ENCODE data around the gene TMED5. TPM values are rescaled to one million over a fixed set of nuclear protein-coding genes. Genes with fewer than 3 reads are reported as not detected.

TMED5 gene
- total and polyA plus RNA-seq, 5 donors from 2014 or later = 30.6 to 52.4 (median 33.7) TPM

GRCh38 chr1:93206567-93206954, 26.3 kb upstream of the TMED5 start:
- no peak overlapping the region for H3K27ac Mint-ChIP-seq
- DNase-seq (no peak), ATAC-seq (ENCODE audit: low read depth in 2 of 2) (no peak)
- no peaks in the 10 kb centered on the region for H3K27me3 ChIP-seq (ENCODE audit: control insufficient read depth, insufficient read depth, low read length)
- H3K9me3 Mint-ChIP-seq = no peaks in the 10 kb centered on the region
- no peak overlapping the region for H3K27ac ChIP-seq (ENCODE audit: insufficient read depth, low read length, poor library complexity, severe bottlenecking)
- H3K4me3 ChIP-seq (ENCODE audit: low read depth, low read length) = no peak overlapping the region
- peaks cover 15% of the 10 kb centered on the region for H3K36me3 Mint-ChIP-seq
- H3K9me3 ChIP-seq (ENCODE audit: control insufficient read depth in 2 of 2, low read length in 2 of 2) = no peaks in the 10 kb centered on the region
- H3K4me3 Mint-ChIP-seq = no peak overlapping the region
- no peaks in the 10 kb centered on the region for H3K4me1 ChIP-seq (ENCODE audit: control insufficient read depth, insufficient read depth, low read length, poor library complexity, severe bottlenecking)
- no peaks in the 10 kb centered on the region for H3K27me3 Mint-ChIP-seq
- H3K36me3 ChIP-seq (ENCODE audit: control insufficient read depth, insufficient read depth, low read length) = peaks cover 6% of the 10 kb centered on the region
- no peaks in the 10 kb centered on the region for H3K4me1 Mint-ChIP-seq

GRCh38 chr1:93205892-93206566, 25.8 kb upstream of the TMED5 start:
- Mint-ChIP-seq H3K4me3 (no peak overlapping the region), H3K4me1 (no peaks in the 10 kb centered on the region), H3K27me3 (no peaks in the 10 kb centered on the region), H3K9me3 (no peaks in the 10 kb centered on the region), H3K27ac (no peak overlapping the region), H3K36me3 (peaks cover 15% of the 10 kb centered on the region)
- ATAC-seq (ENCODE audit: low read depth in 2 of 2) (no peak), DNase-seq (no peak)
- H3K9me3 ChIP-seq (ENCODE audit: control insufficient read depth in 2 of 2, low read length in 2 of 2) = no peaks in the 10 kb centered on the region
- no peak overlapping the region for H3K27ac ChIP-seq (ENCODE audit: insufficient read depth, low read length, poor library complexity, severe bottlenecking)
- no peak overlapping the region for H3K4me3 ChIP-seq (ENCODE audit: low read depth, low read length)
- H3K36me3 ChIP-seq (ENCODE audit: control insufficient read depth, insufficient read depth, low read length) = peaks cover 6% of the 10 kb centered on the region
- no peaks in the 10 kb centered on the region for H3K4me1 ChIP-seq (ENCODE audit: control insufficient read depth, insufficient read depth, low read length, poor library complexity, severe bottlenecking)
- H3K27me3 ChIP-seq (ENCODE audit: control insufficient read depth, insufficient read depth, low read length) = no peaks in the 10 kb centered on the region

- peaks cover 0 to 4% (median 2%) of the 10 kb centered on the region in 4 donors for H3K4me1 Mint-ChIP-seq
- no peak for ATAC-seq (ENCODE audit: low read depth in 2 of 2)
Measured at GRCh38 chr1:93200714-93201113, 20.5 kb upstream of the TMED5 start.

GRCh38 chr1:93200086-93200620, 19.9 kb upstream of the TMED5 start:
- Mint-ChIP-seq H3K27ac (no peak overlapping the region), H3K9me3 (no peaks in the 10 kb centered on the region), H3K27me3 (no peaks in the 10 kb centered on the region), H3K36me3 (peaks cover 15% of the 10 kb centered on the region), H3K4me3 (no peak overlapping the region), H3K4me1 (peaks cover 0 to 4% (median 2%) of the 10 kb centered on the region in 4 donors)
- ATAC-seq (ENCODE audit: low read depth in 2 of 2) = no peak
- H3K4me1 ChIP-seq (ENCODE audit: control insufficient read depth, insufficient read depth, low read length, poor library complexity, severe bottlenecking) = no peaks in the 10 kb centered on the region
- DNase-seq = no peak
- H3K9me3 ChIP-seq (ENCODE audit: control insufficient read depth in 2 of 2, low read length in 2 of 2) = no peaks in the 10 kb centered on the region
- H3K27ac ChIP-seq (ENCODE audit: insufficient read depth, low read length, poor library complexity, severe bottlenecking) = no peak overlapping the region
- no peaks in the 10 kb centered on the region for H3K27me3 ChIP-seq (ENCODE audit: control insufficient read depth, insufficient read depth, low read length)
- H3K4me3 ChIP-seq (ENCODE audit: low read depth, low read length) = no peak overlapping the region
- peaks cover 12% of the 10 kb centered on the region for H3K36me3 ChIP-seq (ENCODE audit: control insufficient read depth, insufficient read depth, low read length)

More at GRCh38 chr1:93200714-93201113, 20.5 kb upstream of the TMED5 start:
- H3K4me1 ChIP-seq (ENCODE audit: control insufficient read depth, insufficient read depth, low read length, poor library complexity, severe bottlenecking) = no peaks in the 10 kb centered on the region
- no peak overlapping the region for H3K4me3 ChIP-seq (ENCODE audit: low read depth, low read length)
- Mint-ChIP-seq H3K4me3 (no peak overlapping the region), H3K27me3 (no peaks in the 10 kb centered on the region), H3K9me3 (no peaks in the 10 kb centered on the region), H3K27ac (no peak overlapping the region), H3K36me3 (peaks cover 12% of the 10 kb centered on the region)
- H3K27ac ChIP-seq (ENCODE audit: insufficient read depth, low read length, poor library complexity, severe bottlenecking) = no peak overlapping the region
- H3K9me3 ChIP-seq (ENCODE audit: control insufficient read depth in 2 of 2, low read length in 2 of 2) = no peaks in the 10 kb centered on the region
- H3K36me3 ChIP-seq (ENCODE audit: control insufficient read depth, insufficient read depth, low read length) = peaks cover 12% of the 10 kb centered on the region
- no peaks in the 10 kb centered on the region for H3K27me3 ChIP-seq (ENCODE audit: control insufficient read depth, insufficient read depth, low read length)
- no peak for DNase-seq

GRCh38 chr1:93199150-93199549, 18.9 kb upstream of the TMED5 start:
- H3K36me3 Mint-ChIP-seq = peaks cover 15% of the 10 kb centered on the region
- H3K4me1 Mint-ChIP-seq = peaks cover 2 to 6% (median 4%) of the 10 kb centered on the region in 4 donors
- Histone ChIP-seq H3K27ac (ENCODE audit: insufficient read depth, low read length, poor library complexity, severe bottlenecking) (no peak overlapping the region), H3K4me1 (ENCODE audit: control insufficient read depth, insufficient read depth, low read length, poor library complexity, severe bottlenecking) (no peaks in the 10 kb centered on the region), H3K9me3 (ENCODE audit: control insufficient read depth in 2 of 2, low read length in 2 of 2) (no peaks in the 10 kb centered on the region), H3K4me3 (ENCODE audit: low read depth, low read length) (no peak overlapping the region), H3K36me3 (ENCODE audit: control insufficient read depth, insufficient read depth, low read length) (peaks cover 12% of the 10 kb centered on the region), H3K27me3 (ENCODE audit: control insufficient read depth, insufficient read depth, low read length) (no peaks in the 10 kb centered on the region)
- H3K27me3 Mint-ChIP-seq = no peaks in the 10 kb centered on the region
- H3K27ac Mint-ChIP-seq = no peak overlapping the region
- no peak overlapping the region for H3K4me3 Mint-ChIP-seq
- ATAC-seq (ENCODE audit: low read depth in 2 of 2) = no peak
- H3K9me3 Mint-ChIP-seq = no peaks in the 10 kb centered on the region
- no peak for DNase-seq

- ATAC-seq (ENCODE audit: low read depth in 2 of 2) (no peak), DNase-seq (no peak)
- Mint-ChIP-seq H3K4me3 (no peak overlapping the region), H3K27me3 (no peaks in the 10 kb centered on the region), H3K4me1 (peaks cover 2 to 6% (median 4%) of the 10 kb centered on the region in 4 donors), H3K9me3 (no peaks in the 10 kb centered on the region), H3K27ac (no peak overlapping the region), H3K36me3 (peaks cover 15% of the 10 kb centered on the region)
- Histone ChIP-seq H3K27me3 (ENCODE audit: control insufficient read depth, insufficient read depth, low read length) (no peaks in the 10 kb centered on the region), H3K27ac (ENCODE audit: insufficient read depth, low read length, poor library complexity, severe bottlenecking) (no peak overlapping the region), H3K4me3 (ENCODE audit: low read depth, low read length) (no peak overlapping the region), H3K36me3 (ENCODE audit: control insufficient read depth, insufficient read depth, low read length) (peaks cover 9% of the 10 kb centered on the region), H3K4me1 (ENCODE audit: control insufficient read depth, insufficient read depth, low read length, poor library complexity, severe bottlenecking) (no peaks in the 10 kb centered on the region), H3K9me3 (ENCODE audit: control insufficient read depth in 2 of 2, low read length in 2 of 2) (no peaks in the 10 kb centered on the region)
Measured at GRCh38 chr1:93196591-93196990, 16.4 kb upstream of the TMED5 start.

GRCh38 chr1:93194231-93194990, 14.2 kb upstream of the TMED5 start:
- H3K9me3 Mint-ChIP-seq = no peaks in the 10 kb centered on the region
- no peaks in the 10 kb centered on the region for H3K9me3 ChIP-seq (ENCODE audit: control insufficient read depth in 2 of 2, low read length in 2 of 2)
- no peak overlapping the region for H3K4me3 ChIP-seq (ENCODE audit: low read depth, low read length)
- H3K4me1 Mint-ChIP-seq = peaks cover 6 to 14% (median 9%) of the 10 kb centered on the region in 4 donors
- H3K27ac Mint-ChIP-seq = no peak overlapping the region
- H3K27ac ChIP-seq (ENCODE audit: insufficient read depth, low read length, poor library complexity, severe bottlenecking) = no peak overlapping the region
- DNase-seq (no peak), ATAC-seq (ENCODE audit: low read depth in 2 of 2) (no peak)
- H3K4me1 ChIP-seq (ENCODE audit: control insufficient read depth, insufficient read depth, low read length, poor library complexity, severe bottlenecking) = no peaks in the 10 kb centered on the region
- peaks cover 5% of the 10 kb centered on the region for H3K36me3 ChIP-seq (ENCODE audit: control insufficient read depth, insufficient read depth, low read length)
- no peaks in the 10 kb centered on the region for H3K27me3 Mint-ChIP-seq
- no peaks in the 10 kb centered on the region for H3K27me3 ChIP-seq (ENCODE audit: control insufficient read depth, insufficient read depth, low read length)
- H3K36me3 Mint-ChIP-seq = peaks cover 24% of the 10 kb centered on the region
- H3K4me3 Mint-ChIP-seq = no peak overlapping the region
